HUDEP-2 (cell line): ENCODE data around the gene GTSE1.

Experiments used
- DNase-seq, 76 experiments: peaks; one replicate each; lab custom pipeline; 2025; ENCODE audit not compliant: unreplicated experiment in 76 of 76; lab: John Stamatoyannopoulos, UW

The GTSE1 gene

GRCh38 chr22:46323162-46323561, 26.5 kb downstream of the GTSE1 start:
- no peak for DNase-seq

GRCh38 chr22:46326066-46326680, 29.5 kb downstream of the GTSE1 start:
- no peak for DNase-seq

DNA sequence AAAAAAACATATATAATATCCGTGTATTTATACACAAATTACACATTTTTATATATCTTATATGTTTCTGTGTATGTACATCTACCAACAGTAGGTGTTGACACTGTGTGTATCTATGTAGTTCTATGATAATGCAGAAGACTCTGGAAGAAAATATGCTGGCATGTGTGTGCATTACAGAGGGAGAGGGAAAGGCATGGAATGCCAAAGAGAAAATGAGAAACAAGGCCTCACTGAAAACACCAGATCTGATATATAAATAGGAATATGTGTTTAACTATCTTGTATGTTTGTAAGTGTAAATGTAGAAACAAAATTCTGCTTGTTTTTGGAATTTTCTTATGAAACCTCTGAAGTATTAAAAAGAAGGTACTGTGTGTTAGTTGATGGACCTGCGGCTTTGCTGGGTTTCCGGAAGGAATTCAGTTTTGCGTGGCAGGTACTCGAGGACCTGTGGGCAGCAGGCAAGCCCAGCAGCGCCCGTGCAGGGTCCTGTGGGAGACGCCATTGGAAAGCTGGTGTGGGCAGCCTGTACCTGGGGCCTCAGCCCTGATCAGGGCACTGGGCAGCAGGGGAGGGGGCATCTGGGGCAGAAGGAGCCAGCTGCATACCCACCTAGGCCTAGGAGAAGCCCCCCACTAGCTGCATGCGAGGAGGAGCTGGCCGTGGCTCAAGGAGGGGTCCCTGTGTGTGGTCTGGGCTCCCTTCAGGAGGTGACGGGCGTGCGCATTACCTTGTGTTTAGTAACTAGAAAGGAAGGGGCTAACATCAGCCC, 31.2 kb downstream of the GTSE1 start:
- DNase-seq, result no peak

GRCh38 chr22:46328797-46329196, 32.1 kb downstream of the GTSE1 start:
- no peak for DNase-seq

GRCh38 chr22:46329616-46330015, 32.9 kb downstream of the GTSE1 start:
- no peak for DNase-seq

- no peak for DNase-seq
These were observed 33.8 kb downstream of the GTSE1 start for GRCh38 chr22:46330426-46330825.

DNA sequence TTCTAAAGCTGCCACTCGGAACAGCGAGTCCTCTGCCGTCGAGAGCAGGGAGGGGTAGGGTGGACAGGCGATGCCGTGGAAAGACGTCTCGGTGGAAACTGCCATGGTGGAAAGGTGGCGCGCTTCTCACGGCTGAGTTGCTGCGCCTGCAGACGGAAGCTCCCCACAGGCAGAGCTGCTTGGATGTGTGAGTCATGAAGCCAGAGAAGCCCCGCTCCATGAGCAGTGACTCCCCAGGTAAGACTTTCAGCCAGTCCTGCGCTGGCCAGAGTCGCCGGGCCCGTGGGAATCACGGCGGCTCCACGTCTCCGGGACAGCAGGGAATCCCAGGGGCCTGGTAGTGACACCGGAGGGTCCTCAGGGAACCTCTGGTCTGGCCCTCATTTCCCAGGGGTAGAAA, 34.8 kb downstream of the GTSE1 start:
- DNase-seq, result no peak

GRCh38 chr22:46335201-46336118, 38.8 kb downstream of the GTSE1 start, which contains the start of gene TRMU:
TSS of gene TRMU (plus strand) at chr22:46335714. CDS start at chr22:46335765, 51 bp downstream.
- peak in 70 of 76 experiments; percentile 19 to 80 (median 66) for DNase-seq

GRCh38 chr22:46336119-46337078, 39.7 kb downstream of the GTSE1 start:
- DNase-seq, result peak in 3 of 76 experiments; percentile 4 to 27 (median 10)

DNA sequence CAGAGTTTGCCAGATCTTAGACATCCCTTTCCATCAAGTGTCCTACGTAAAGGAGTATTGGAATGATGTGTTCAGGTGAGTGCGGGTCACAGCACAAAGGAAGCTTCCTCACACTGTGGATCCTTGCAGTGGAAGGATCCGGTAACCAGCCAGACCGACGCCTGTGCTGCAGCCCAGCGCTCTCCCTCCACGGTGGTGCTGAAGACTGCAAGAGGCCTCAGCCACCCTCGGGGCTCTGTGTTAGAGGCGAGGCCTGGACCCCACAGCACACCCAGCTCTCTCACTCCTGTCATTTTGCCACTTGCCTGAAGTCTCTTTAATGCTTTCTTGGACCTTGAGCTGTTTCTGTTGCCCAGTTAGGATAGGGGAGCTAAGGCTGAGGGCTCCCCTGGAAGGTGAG, 41.2 kb downstream of the GTSE1 start:
- DNase-seq, result no peak

DNA sequence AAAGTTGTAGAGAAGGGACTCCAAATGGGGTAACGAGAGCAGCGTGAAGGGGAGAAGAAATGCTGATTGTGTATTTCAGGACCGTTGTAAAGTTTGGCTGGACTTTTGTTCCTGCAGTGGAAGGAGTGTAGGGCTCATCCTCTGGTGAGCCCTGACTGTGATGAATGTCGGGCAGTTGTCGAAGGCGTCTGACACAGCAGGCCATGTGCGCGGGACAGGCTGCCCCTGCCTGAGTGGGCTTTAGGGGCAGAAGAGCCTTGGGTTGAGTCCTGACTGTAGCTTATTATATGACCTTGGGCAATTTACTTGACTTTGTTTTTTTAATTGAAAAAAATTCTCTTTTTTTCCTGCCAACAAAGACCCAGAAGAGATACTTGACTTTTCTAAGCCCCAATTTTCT, 42.0 kb downstream of the GTSE1 start:
- no peak for DNase-seq

GRCh38 chr22:46339956-46340355, 43.3 kb downstream of the GTSE1 start:
- DNase-seq, result no peak

GRCh38 chr22:46340676-46341075, 44.0 kb downstream of the GTSE1 start:
- DNase-seq, result no peak

- no peak for DNase-seq
These were observed 50.2 kb downstream of the GTSE1 start for GRCh38 chr22:46346680-46347405.

- DNase-seq, result no peak
These were observed 51.0 kb downstream of the GTSE1 start for GRCh38 chr22:46347646-46348045.

DNA sequence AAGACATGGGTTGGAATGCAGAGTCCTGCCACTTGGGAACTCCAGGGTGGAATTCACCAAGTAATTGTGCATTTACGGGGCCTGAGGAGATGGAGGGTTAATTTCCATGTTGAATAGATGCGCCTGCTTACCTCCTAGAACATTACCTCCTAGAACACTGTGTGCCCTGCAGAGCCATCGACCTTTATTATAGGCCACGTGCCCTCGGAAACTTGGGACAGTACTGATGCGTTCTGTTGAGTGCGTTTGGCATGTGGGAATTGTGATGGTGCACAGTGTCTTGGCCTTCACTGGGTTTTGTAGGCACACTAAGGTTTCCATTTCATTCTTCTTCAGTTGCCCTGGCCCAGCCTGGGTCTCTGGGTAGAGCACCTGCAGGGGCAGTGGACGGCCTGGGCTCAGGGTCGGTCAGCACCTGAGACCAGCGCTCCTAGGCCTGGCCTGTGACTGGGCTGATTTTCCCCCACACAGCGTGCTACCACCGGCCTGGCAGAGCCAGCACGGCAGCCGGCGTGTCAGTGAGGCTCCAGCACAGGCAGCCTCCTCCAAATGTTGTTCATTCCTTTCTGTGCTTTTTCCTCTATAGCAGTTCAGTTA, 51.5 kb downstream of the GTSE1 start:
- DNase-seq, result no peak

DNA sequence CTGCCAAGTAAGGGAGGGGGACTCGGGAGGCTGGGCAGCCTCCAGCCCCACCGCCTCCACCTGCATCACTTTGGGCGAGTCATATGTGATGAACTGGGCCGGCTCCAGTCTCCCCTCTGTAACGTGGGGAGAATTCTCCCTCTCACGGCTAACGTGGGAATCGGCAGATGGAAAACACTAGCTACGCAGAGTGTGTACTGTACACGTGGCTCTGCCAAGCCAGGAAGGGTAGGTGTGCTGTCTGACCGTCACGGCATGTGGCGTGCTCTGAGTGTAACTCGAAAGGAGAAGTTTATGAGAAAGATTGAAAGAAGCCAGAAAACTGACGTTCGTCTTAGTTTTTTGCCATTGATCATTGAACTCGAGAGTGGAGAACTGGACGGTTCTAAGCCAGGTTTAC, 52.6 kb downstream of the GTSE1 start:
- DNase-seq, result no peak

GRCh38 chr22:46349681-46350080, 53.0 kb downstream of the GTSE1 start:
- DNase-seq, result no peak

DNA sequence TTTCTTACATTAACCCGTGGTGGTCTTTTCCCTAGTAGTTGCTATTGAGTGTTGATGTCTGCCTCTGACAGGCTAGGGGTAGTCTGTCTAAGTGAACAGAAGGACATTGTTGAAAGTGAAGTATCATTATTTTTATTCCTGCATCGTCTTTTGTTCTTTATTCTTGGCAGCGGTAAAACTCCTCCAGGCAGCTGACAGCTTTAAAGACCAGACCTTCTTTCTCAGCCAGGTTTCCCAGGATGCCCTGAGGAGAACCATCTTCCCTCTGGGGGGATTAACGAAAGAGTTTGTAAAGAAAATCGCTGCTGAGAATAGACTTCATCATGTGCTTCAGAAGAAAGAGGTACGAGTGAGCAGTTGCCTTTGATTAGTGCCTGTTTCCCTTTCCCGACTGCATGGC, 53.5 kb downstream of the GTSE1 start:
- no peak for DNase-seq
